ENCODE results near the gene TMEM61.
"Not testable (repeated sequence)": the region's sequence is repeated elsewhere in the genome, so short reads cannot be mapped to it uniquely, and the experiment has no call there.

TMEM61 gene

DNA sequence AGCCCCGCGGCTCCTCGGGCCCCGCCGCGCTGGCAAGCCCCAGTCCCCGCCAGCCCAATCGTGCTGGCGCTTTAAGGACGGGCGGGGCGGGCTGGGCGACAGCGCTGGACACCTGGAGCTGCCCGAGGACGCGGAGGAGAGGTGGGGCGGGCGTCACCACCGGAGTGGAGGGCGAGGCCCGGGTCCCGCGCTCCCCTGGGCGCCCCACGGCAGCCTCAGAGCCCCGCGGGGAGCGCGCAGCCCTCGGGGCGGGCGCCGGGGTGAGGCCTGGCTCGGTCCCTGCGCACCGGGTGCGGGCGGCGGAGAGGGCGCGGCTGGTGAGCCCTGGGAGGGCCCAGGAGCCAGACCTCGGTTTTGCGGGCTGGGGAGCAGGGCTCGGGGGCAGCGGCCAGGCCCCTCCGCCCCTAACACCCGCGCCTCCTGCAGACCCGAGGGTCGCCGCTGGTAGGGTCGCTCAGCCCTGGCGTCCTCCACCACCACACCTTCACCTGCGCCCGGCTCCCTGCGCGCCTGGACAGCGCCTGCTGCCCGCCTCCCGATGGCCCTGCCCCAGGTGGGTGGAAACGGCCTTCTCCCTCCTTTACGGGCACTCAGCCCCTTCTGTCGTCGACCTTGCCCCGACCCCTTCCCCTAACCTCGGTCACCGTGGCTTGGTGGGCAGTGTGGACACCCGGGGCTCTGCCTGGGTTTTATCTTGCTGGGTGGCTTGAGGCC lies at the start of gene TMEM61:
Gene TMEM61, plus strand, starts transcription at position 101 of the 714 bp plus-strand sequence. Its CDS starts 438 bp downstream, at position 539.
- DNase-seq (ENCODE audit: low spot score): no peak

DNA sequence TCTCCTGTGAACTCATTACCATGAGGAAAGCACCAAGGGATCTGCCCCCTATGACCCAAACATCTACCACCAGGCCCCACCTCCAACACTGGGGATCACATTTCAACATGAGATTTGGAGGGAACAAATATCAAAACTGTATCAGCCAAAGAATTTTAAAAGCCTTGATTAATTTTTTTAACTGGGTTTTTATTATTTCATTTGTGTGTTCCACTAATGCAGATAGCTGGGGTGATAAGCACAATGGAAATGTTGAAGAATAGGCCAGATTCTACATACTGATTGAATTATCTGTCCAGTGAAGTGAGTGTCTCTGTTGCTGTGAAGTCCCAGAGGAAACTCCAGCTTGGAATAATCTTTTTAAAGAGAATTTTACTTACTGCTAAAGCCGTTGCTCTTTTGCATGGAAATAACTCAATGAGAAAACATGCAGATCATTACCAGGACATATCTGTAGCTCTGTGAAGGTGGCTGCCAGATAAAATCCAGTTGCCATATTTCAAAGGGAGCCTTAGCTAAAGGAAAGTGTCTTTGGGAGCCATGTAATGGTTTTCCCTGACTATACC lies 49.1 kb upstream of the TMEM61 start:
- no peak for DNase-seq (ENCODE audit: low spot score)

DNA sequence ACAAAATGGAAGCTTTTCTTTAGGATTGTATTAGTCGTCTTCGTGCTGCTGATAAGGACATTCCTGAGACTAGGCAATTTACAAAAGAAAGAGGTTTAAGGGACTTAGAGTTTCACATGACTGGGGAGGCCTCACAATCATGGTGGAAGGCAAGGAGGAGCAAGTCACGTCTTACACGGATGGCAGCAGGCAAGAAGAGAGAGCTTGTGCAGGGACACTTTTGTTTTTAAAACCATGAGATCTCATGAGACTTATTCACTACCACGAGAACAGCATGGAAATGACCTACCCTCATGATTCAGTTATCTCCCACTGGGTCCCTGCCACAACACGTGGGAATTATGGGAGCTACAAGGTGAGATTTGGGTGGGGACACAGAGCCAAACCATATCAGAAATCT lies 46.3 kb upstream of the TMEM61 start:
- DNase-seq (ENCODE audit: low spot score): not testable (repeated sequence)

DNA sequence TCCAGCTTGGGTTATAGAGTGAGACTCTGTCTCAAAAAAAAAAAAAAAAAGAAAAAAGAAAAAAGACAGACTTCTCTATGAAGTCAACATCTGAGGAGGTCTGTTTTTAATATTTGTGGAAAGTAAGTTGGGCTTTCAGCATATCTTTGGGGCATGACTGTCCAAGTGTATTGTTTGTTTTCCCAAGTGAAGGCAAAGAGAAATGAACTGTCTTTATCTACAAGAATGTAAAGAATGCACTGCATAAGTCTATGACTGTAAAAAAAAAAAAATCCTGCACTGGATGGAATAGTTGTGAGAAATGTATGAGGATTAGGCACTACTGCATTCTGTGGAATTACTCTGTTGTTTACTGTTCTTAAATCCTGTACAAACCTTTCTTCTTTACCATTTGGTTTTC lies 45.6 kb upstream of the TMEM61 start:
- DNase-seq (ENCODE audit: low spot score): no peak

DNA sequence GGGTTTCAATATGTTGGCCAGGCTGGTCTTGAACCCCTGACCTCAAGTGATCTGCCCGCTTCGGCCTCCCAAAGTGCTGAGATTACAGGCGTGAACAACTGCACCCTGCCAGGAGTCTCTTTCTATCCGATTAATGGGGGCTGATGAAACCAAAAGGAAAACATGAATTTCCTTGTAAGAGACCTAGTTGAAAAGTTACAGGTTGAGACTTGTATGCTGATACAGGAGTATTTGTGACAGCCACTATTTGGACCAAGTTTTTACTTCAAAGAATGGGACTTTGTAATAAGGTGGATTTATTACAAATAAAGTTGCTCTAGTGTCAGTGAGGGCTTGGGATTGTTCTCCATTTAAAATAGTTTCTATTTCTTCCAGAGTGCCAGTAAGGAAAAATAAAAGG lies 43.6 kb upstream of the TMEM61 start:
- DNase-seq (ENCODE audit: low spot score): no peak

DNA sequence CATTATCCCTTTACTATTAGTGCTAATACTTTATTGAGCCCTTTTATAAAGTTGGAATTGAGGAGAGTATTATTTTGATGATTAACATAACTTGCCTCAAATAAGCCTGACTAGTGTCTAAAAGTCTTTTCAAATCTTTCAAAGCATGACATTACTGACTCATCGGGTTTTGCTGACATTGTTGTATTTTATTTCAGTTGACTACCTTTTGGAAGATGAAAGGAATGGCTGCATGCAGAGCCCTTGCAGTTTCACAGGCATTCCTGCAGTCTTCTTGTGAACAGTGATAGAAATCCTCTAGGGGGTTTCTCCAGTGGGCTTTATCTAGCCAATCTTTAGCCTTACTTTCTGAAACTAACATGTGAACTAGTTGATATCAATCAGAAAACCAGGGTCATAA lies 43.0 kb upstream of the TMEM61 start:
- no peak for DNase-seq (ENCODE audit: low spot score)

DNA sequence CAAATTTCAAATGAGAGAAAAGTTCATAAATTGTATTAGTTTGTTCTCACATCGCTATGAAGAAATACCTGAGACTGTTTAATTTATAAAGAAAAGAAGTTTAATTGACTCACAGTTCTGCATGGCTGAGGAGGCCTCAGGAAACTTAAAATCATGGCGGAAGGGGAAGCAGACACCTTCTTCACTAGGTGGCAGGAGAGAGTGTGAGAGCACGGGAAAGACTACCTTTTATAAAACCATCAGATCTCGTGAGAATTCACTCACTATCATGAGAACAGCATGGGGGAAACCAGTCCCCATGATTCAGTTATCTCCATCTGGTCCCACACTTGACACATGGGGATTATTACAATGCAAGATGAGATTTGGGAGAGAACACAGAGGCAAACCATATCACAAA lies 41.5 kb upstream of the TMEM61 start:
- not testable (repeated sequence) for DNase-seq (ENCODE audit: low spot score)

DNA sequence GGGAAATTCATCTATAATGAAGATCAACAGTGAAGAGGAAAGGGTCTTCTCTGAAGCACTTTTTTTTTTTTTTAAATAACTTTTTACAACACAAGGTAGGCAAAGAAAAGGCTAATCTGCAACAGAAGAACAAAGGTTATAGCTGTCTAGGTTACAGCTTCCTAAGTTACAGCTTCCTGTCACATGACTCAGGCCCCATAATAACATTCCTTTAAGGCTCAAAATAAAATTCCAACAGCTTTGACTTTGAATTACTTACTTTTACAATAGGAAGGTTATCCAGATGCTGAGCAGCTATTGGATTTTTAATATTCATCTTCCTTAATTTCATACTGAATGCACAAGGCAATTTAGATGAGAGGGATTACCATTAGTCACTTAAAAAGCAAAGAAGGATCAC lies 40.4 kb upstream of the TMEM61 start:
- no peak for DNase-seq (ENCODE audit: low spot score)

DNA sequence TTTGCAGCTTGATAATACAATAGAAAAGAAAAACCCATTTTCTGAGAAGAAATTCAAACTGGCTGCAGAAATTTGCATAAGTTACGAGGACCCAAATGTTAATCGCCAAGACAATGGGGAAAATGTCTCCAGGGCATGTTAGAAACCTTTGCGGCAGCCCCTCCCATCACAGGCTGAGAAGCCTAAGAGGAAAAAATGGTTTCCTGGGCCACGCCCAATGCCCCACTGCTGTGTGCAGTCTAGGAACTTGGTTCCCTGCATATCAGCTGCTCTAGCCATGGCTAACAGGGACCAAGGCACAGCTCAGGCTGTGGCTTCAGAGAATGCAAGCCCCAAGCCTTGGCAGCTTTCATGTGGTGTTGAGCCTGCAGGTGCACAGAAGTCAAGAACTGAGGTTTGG lies 37.5 kb upstream of the TMEM61 start:
- no peak for DNase-seq (ENCODE audit: low spot score)

DNA sequence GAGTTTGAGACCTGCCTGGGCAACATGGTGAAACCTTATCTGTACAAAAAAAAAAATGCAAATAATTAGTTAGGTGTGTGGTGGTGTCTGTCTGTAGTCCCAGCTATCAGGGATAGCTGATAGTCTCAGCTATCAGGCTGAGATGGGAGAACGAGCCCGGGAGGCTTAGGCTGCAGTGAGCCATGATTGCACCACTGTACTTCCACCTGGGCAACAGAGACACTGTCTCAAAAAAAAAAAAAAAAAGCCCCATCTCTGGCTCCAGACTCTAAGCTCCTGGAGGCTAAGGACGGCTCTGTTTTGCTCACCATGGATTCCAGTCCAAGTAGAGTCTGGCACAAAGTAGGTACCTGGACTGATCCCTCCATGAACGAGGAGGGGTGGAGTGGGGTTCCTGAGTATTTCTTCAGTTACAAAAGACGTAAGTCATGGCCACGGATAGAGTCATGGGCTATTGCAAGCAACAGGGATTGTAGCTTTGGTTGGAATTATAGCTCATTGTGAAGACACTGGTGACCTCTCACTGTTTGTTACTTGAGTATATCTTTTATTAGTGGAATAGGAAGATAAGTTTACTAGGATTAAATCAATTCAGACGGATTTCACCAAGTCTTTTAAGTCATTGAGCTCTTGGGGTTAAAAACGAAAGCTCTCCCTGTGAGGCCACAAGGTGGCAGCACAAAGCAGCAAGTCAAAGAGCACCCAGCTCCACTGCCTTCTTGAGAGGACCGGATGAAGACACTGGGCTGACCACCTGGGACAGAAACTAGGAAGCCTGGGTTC lies 35.6 kb upstream of the TMEM61 start:
- peak; percentile 90 for DNase-seq (ENCODE audit: low spot score)

DNA sequence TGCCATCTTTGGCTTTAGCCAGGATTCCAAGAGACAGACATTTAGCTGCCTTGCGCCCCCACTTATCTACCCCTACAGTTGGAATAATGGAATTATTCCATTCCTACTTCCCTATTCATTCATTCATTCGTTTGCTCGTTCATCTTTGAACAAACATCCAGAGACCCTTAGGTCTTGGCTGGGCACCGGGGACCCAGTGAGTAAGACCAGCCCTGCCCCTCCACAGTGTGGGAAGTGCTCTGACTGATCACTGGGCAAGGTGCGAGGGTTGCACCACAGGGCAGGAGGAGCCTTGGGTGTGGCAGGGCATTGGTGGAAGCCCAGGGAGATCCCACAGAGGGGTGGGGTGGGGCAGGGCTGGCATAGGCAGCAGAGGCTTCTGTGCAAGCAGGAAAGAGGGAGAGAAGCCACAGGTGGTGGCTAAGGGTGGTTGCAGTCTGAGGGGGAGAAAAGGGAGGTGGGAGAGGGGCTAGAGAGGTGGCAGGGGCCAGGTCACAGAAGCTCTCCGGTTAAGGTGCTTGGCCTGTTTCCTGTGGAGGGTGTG lies 35.0 kb upstream of the TMEM61 start:
- DNase-seq (ENCODE audit: low spot score): no peak

DNA sequence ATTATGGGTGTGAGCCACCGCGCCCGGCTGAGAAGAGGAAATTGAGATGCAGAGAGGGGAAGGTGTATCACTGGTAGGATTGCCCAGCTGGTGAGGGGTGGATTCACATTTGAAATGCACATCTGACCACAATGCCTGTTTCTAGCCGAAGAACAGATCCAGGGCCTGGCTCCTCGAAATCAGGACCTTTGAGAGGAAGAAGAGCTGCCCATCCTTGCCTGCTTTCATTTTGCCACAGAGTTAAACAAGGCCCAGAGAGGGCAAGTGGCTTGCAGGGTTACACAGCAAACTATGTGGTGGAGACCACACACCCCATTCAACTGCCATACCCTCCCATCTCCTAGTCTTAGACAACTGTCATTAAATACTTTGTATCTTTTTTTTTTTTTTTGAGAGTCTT lies 32.9 kb upstream of the TMEM61 start:
- no peak for DNase-seq (ENCODE audit: low spot score)

DNA sequence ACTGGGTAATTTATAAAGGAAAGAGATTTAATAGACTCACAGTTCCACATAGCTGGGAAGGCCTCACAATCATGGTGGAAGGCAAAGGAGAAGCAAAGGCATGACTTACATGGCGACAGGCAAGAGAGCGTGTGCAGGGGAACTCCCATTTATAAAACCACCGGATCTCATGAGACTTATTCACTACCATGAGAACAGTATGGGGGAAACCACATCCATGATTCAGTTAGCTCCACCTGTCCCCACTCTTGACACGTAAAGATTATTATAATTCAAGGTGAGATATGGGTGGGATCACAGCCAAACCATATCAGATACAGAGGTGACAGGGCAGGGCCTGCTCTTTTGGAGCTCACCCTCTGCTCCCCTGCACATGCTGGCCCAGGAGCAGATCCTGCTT lies 31.4 kb upstream of the TMEM61 start:
- DNase-seq (ENCODE audit: low spot score): no peak

DNA sequence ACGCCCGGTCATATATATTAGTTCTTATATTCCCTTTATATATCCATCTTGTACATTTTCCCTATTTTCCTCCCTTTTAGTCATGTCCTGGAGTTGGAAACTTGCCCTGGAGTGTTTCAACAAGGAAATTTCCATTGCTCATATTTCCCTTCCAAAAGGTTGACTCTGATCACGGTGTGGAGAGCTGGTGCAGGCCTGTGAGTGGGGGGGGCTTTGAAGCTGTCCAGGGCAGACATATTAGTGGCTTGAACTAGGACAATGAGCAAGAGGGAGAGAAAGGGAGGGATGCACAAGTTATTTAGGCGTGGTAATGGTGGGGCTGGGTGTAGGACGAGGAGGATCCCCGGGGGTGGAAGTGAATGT lies 30.4 kb upstream of the TMEM61 start:
- DNase-seq (ENCODE audit: low spot score): peak; percentile 66

DNA sequence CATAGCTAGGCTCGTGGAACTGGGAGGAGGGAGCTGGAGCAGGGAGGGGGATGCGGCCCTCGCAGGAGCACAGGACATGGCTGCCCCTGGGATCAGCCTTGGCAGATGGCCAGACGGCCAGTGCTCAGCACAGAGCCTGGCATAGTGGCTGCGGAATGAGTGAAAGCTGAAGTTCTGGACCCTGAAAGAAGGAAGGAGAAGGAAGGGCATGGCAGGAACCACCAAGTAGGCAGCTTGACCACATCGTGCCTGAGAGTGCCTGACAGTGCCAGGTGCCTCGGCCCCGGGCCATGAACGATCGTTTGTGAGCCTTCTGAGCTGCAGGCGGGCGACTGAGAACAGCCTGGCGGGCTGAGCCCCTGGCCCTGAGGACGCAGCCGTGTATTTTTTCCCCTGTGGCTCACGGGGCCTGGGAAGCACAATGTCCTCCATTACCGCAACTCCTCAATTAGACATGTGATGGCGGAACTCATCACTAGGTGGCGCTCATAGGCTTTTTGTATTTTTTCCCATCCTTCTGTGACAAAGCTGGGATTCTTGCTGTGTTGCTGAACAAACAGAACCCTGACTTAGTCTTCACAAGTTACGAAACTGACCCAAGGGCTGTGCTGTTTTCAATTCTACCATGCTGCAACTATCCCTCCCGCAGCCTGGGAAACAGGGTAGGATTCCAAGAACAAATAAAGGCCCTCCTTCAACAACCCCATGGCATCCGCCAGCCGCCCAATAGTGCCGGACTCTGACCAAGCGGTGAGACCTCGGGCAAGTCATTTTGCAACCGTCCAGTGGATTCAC lies 29.9 kb upstream of the TMEM61 start:
- DNase-seq (ENCODE audit: low spot score): peak; percentile 93

DNA sequence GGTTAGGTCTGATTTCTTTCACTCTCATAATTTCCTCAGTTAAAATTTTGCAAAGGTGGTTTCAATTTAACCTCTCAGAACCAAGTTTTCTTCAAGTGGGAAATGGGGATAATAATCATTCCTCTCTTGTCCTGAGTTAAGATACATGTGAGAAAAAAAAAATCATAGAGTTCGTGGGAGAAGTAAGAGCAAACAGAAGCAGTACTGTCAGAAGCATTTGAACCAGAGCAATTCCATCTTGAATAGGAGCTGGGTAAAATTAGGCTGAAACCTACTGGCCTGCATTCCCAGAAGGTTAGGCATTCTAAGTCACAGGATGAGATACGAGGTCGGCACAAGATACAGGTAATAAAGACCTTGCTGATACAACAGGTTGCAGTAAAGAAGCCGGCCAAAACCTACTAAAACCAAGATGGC lies 28.6 kb upstream of the TMEM61 start:
- DNase-seq (ENCODE audit: low spot score): no peak

DNA sequence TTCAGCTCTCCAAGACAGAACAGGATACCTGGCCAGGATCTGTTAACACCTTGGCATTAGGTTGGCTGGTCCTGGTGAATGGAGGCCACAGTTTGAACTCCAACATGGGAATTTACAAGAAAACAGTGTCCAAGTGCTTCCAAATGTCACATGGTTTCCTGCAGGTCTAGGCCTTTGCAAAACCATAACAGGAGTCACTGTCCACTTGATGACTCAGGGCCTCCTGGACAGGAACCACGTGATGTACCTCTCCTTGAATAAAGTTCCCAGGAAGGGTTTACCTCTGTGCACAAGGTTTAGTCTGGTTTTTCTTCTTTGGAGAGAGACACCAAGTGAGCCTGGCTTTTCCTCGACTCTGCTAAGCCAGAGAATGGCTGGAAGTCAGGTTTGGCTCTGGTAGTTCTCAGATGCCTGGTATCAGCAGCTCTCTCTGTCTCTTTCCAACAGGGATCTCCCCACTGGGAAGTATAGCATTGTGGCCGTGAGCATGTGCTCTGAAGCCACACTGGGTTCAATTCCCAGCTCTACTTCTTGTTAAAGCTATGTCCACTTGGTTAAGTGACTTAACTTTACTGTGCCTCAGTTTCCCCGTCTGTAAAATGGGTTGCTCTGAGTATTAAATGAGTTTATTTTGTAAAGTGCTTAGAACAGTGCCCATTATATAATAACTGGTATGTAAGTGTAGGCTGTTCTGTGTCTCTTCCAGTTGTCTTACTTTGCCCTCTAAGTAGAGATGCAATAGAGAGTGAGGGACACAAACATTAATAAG lies 27.3 kb upstream of the TMEM61 start:
- DNase-seq (ENCODE audit: low spot score): no peak

DNA sequence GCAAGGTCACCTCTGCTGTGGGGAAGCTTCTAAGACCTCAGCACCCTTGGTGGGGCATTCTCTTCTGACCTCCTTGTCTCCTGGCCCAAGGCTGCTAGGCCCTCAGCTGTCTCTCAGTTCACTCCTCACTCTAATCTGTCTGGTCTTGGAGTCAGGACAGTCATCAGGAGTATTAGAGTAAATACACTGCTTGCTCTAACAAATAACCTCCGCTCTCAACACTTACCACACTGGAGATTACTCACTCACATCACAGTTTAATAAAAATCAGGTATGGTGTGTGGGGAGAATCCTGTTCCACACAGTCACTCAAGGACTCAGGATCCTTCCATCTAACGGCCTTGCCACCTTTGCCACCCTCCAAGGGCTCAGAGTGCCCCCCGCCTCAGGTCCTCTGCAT lies 26.6 kb upstream of the TMEM61 start:
- DNase-seq (ENCODE audit: low spot score): no peak

DNA sequence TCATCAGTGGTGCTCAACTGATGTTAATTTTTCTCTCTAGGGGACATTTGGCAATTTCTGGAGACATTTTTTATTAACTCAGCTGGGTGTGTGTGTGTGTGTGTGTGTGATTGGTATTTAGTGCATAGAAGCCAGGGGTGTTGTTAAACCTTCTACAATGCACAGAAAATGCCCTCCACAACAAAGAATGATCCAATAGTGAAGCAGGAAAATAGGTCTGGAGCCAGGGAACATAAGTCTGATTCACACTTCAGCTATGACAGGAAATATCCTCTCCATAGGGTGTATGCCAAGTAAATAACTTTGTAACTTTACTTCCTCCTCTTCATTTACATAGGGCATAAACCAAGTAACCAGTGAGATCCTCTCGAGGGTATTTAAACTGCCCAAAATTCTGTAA lies 25.1 kb upstream of the TMEM61 start:
- no peak for DNase-seq (ENCODE audit: low spot score)

DNA sequence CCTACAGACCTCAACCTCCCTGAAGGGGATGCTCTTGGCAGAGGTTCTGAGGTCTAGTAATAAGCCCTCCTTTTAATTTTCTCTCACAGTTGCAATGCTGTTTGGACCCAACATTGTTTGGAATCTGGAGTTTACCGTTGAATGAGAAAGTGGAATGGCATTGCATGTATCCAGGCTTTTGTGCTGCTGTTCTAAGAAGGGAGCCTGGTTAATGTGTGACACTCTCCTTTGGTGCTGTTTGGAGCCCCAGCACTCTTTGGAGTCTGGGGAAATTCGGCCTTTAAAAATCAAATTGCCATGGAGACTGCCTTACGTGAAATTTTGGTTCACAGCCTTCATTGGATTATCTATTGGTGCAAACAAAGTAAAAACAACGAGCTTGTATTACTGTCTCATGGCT lies 23.7 kb upstream of the TMEM61 start:
- DNase-seq (ENCODE audit: low spot score): no peak

DNA sequence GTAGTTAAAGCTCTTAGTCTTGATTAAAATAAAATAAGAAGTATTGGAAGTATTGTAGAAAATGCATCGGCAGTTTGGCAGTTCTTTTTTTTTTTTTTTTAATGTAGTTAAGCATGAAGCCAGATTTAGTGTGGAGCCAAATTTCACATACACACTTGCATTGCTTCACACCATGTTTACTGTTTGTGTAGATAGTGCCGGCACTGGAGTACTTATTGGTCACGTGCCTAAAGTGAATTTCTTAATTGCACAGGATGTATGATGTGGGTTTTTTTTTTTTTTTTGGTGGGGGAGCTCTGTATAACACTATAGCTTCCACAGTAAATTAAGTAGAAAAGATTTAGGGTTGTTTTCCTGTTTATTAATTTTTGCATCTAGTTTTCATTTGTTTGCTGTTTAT lies 21.2 kb upstream of the TMEM61 start:
- no peak for DNase-seq (ENCODE audit: low spot score)

All from cerebellar cortex (tissue), 1 donor.